CD4-positive, alpha-beta T cell treated with Interferon gamma for 1 hour (primary cell): ENCODE results near the gene ZNF597.

Source experiments
- DNase-seq: peaks from one replicate; pipeline ENCODE4 v3.0.0-alpha.2; 2020

The ZNF597 gene

GRCh38 chr16:3443108-3444031, at the start of gene ZNF597, which contains the start of gene NAA60:
Gene ZNF597, minus strand, starts transcription at chr16:3443504. Its CDS starts 351 bp downstream, at chr16:3443153.
Gene NAA60, plus strand, starts transcription at chr16:3443680. Its CDS starts 32,548 bp downstream, at chr16:3476228.
- DNase-seq = peak; percentile 87

GRCh38 chr16:3492356-3492755, 49.1 kb upstream of the ZNF597 start:
- no peak for DNase-seq

GRCh38 chr16:3490911-3491629, 47.8 kb upstream of the ZNF597 start:
- DNase-seq = no peak

- DNase-seq = no peak
Measured at GRCh38 chr16:3488801-3489200, 45.5 kb upstream of the ZNF597 start.

- DNase-seq = no peak
Measured at GRCh38 chr16:3487521-3488410, 44.5 kb upstream of the ZNF597 start.

GRCh38 chr16:3486506-3487215, 43.4 kb upstream of the ZNF597 start:
- no peak for DNase-seq

- no peak for DNase-seq
Measured at GRCh38 chr16:3485821-3486505, 42.7 kb upstream of the ZNF597 start.

- no peak for DNase-seq
Measured at GRCh38 chr16:3485097-3485745, 41.9 kb upstream of the ZNF597 start.

- no peak for DNase-seq
Measured at GRCh38 chr16:3484318-3485096, 41.2 kb upstream of the ZNF597 start.

- no peak for DNase-seq
Measured at GRCh38 chr16:3482659-3483241, 39.4 kb upstream of the ZNF597 start.

GRCh38 chr16:3481696-3482658, 38.7 kb upstream of the ZNF597 start:
- no peak for DNase-seq

- no peak for DNase-seq
Measured at GRCh38 chr16:3480901-3481695, 37.8 kb upstream of the ZNF597 start.

- DNase-seq = no peak
Measured at GRCh38 chr16:3479654-3480216, 36.4 kb upstream of the ZNF597 start.

- no peak for DNase-seq
Measured at GRCh38 chr16:3478242-3478925, 35.1 kb upstream of the ZNF597 start.

GRCh38 chr16:3476409-3476808, 33.1 kb upstream of the ZNF597 start:
- no peak for DNase-seq

- no peak for DNase-seq
Measured at GRCh38 chr16:3475604-3476375, 32.5 kb upstream of the ZNF597 start.
